Mucosa of descending colon (tissue), 3 donors: ENCODE data around the gene SSH2. TPM values are rescaled to one million over a fixed set of nuclear protein-coding genes. Genes with fewer than 3 reads are reported as not detected.

Experiments used
- ATAC-seq: fragments of 200-7000 bp; cut with Tn5 transposase; one replicate; pipeline ENCODE4 v1.9.1; 2020; ENCODE audit warnings: mild to moderate bottlenecking, moderate library complexity
- DNase-seq, 3 donors: peaks; one replicate each; pipeline ENCODE4 v3.0.0-alpha.2; 2020
- H3K36me3 ChIP-seq: fragments of 200-600 bp; one replicate; pipeline ENCODE4 v1.8.0; 2021; ENCODE audit warnings: low read depth, mild to moderate bottlenecking
- H3K4me1 ChIP-seq: fragments of 200-600 bp; one replicate; pipeline ENCODE4 v1.8.0; 2021; ENCODE audit warnings: low read depth, mild to moderate bottlenecking
- H3K4me3 ChIP-seq: fragments of 200-600 bp; one replicate; pipeline ENCODE4 v1.8.0; 2021; ENCODE audit warnings: mild to moderate bottlenecking
- H3K9me3 ChIP-seq: fragments of 200-600 bp; one replicate; pipeline ENCODE4 v1.8.0; 2021; ENCODE audit warnings: mild to moderate bottlenecking
- intact Hi-C, 2 donors: fragments of 100-400 bp; cut with DNase I in 1 of 2; cut with micrococcal nuclease in 1 of 2; formaldehyde crosslinking; loops; one replicate each; pipeline versions ENCODE4 v1.11.0 to v1.11.1; 2022; cut with DNase I, micrococcal nuclease
- total RNA-seq, 3 donors: library from RNA; stranded (reverse); fragmentation: NEBNext Ultra II Directional in 2 of 3; extraction: Animal tissue kit (Norgen Biotek cat#: 25700) in 2 of 3; gene quantifications; one replicate each; pipeline versions ENCODE4 v1.2.1 to v1.2.4, GENCODE V29; 2021 to 2023
- TF ChIP-seq, protein P1 (sequence below): fragments of 200-600 bp; IDR thresholded peaks from one replicate; pipeline ENCODE4 v1.8.0; 2022; ENCODE audit warnings: antibody characterized with exemption, mild to moderate bottlenecking
- donor health status: DM: no; HTN: no; CAD: no; lungs with moderate emphysema.
- donor health status: DM: no; HTN: no; CAD: no.
- donor health status: DM: no; HTN: yes; CAD: no.

The SSH2 gene
- total RNA-seq, 3 donors from 2014 or later, result 32.1 to 47.8 (median 40.8) TPM

DNA sequence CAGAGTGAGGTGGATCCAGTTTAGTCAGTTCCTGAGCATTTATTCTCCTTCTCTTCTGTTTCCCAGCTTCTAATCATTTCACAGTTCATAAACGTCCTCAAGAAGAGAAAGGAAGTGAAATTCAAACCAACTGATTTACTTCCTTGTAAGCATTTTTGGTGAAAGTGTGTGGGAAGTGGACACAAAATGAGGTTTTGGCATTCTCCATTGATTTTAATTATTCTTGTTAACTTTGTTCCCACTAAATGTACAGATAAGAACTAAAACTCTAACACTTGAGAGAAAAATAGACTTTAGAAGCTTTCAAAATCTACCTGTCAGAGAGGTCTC, 264.6 kb downstream of the SSH2 start:
- TF ChIP-seq, protein P1, sequence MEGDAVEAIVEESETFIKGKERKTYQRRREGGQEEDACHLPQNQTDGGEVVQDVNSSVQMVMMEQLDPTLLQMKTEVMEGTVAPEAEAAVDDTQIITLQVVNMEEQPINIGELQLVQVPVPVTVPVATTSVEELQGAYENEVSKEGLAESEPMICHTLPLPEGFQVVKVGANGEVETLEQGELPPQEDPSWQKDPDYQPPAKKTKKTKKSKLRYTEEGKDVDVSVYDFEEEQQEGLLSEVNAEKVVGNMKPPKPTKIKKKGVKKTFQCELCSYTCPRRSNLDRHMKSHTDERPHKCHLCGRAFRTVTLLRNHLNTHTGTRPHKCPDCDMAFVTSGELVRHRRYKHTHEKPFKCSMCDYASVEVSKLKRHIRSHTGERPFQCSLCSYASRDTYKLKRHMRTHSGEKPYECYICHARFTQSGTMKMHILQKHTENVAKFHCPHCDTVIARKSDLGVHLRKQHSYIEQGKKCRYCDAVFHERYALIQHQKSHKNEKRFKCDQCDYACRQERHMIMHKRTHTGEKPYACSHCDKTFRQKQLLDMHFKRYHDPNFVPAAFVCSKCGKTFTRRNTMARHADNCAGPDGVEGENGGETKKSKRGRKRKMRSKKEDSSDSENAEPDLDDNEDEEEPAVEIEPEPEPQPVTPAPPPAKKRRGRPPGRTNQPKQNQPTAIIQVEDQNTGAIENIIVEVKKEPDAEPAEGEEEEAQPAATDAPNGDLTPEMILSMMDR, result no peak
- no peak overlapping the region for H3K4me3 ChIP-seq

DNA sequence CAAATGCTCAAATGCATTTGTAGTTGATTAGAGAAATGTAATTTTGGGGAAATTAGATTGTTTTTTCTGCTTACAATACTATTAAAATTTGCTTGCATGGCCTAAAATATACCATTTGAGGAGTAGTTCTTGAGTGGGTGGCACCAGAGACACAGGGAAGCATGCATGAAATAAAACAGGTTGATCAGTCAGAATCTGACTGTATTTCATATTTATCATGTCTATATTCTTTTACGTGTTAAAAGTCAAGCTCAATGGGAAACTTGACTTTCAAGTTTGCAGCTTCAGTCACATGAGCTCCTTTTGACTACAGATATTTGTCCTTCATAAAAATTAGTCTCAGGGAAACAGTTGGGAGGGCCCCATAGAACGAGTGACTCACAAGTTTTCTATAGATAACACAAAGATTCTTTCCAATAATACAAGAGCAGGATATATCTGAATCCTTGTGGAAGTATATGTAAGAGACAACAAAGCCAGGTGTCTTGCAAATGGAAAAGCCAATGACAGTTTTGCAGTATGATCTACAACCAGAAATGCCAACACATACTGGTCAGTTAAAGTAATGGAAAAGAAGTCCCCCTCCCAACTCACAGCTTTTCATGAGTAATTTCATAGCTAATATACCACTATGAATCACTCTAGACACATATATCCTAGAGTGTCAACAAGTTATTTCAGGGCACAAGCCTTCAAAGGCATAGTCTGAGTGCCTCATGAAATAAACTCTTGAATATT, 265.1 kb downstream of the SSH2 start:
- H3K9me3 ChIP-seq, result no peaks in the 10 kb centered on the region
- no peak overlapping the region for H3K4me3 ChIP-seq
- peak; percentile 69 for ATAC-seq
- H3K4me1 ChIP-seq, result no peaks in the 10 kb centered on the region
- no peaks in the 10 kb centered on the region for H3K36me3 ChIP-seq
- DNase-seq, result no peak
- TF ChIP-seq, protein P1, result no peak
- intact Hi-C loops, result no loop called here

More for the DNA sequence above, 264.6 kb downstream of the SSH2 start:
- DNase-seq (no peak), ATAC-seq (no peak)
- intact Hi-C loops, result no loop called here
- Histone ChIP-seq H3K36me3 (no peaks in the 10 kb centered on the region), H3K4me1 (no peaks in the 10 kb centered on the region), H3K9me3 (no peaks in the 10 kb centered on the region)

DNA sequence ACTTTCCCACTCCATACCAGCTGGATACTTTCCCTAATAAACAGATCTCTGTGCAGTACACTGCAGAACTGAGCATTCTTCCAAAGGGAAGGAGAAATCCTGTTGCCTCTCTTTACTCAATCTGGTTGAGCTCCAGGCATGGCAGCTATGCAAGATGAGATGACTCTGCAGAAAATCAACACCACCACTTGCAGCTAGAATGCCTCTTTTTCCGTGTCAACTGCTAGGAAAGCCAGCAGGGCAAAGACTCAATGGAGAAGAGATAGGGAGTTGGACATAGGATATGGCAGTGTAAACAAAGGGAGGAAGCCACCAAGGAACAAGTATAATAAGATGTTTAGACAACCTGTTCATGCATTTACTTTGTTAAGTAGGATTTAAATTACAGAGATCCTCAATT, 266.9 kb downstream of the SSH2 start:
- no peak for ATAC-seq

DNA sequence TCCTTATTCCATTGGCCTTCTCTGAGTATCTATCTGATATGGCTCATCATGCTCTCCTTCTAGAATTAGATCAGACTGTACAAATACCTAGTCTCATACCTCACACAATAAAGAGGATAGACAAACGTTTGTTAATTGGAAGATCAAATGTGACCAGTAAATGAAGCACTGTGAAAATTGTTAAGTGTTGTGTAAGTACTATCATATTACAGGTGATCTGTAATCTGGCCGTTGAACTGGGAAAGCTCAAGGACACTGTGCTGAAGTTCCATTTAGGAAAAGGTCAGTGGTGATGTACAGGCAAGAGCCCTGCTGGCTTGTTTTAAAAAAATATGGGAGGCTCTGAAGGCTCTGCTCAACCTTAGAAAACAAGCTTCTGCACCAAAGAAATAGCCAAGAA, 268.8 kb downstream of the SSH2 start:
- H3K4me1 ChIP-seq, result no peaks in the 10 kb centered on the region
- no peak for DNase-seq
- H3K36me3 ChIP-seq, result no peaks in the 10 kb centered on the region
- no peaks in the 10 kb centered on the region for H3K9me3 ChIP-seq
- ATAC-seq, result no peak
- H3K4me3 ChIP-seq, result no peak overlapping the region
- intact Hi-C loops, result no loop called here
- TF ChIP-seq, protein P1, result no peak

More for the DNA sequence above, 266.9 kb downstream of the SSH2 start:
- intact Hi-C loops, result no loop called here
- Histone ChIP-seq H3K4me1 (no peaks in the 10 kb centered on the region), H3K36me3 (no peaks in the 10 kb centered on the region), H3K9me3 (no peaks in the 10 kb centered on the region), H3K4me3 (no peak overlapping the region)
- TF ChIP-seq, protein P1, result no peak
- DNase-seq, result no peak

DNA sequence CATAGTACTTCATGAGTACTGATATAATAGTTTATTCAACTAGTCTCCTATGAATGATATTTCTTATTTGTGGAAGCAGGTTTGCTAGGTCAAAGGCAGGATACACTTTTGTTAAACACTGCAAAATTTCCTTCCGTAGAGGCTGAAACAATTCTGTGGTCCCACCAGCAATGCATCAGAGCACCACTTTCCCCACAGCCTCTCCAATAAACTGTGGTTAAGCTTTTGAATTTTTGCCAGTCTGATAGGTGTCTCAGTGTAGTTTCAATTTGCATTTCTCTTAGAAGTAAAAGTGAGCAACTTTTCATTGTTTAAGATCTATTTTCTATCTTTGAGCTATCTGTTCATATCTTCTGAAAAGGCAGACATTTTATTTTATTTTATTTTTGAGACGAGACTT, 270.9 kb downstream of the SSH2 start:
- no peak overlapping the region for H3K4me3 ChIP-seq
- no peaks in the 10 kb centered on the region for H3K4me1 ChIP-seq
- no peaks in the 10 kb centered on the region for H3K36me3 ChIP-seq
- TF ChIP-seq, protein P1, result no peak
- DNase-seq, result no peak
- ATAC-seq, result no peak
- no peaks in the 10 kb centered on the region for H3K9me3 ChIP-seq
- intact Hi-C loops, result no loop called here

DNA sequence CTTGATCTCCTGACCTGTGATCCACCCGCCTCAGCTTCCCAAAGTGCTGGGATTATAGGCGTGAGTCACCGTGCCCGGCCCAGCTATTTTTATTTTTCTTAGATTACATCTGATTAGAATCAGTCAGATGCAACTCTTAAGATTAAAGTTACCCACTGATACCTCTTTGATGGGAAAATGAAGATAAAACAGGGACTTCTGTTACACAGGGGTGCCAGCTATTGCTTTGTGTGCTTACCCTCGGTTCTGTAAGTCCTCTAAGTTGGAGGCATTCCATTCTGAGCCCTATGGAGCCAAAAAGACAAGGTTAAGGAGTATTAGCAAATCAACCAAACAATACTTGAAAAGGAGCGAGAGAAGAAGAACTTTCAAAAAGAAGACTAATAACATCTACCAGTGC, 274.7 kb downstream of the SSH2 start:
- H3K36me3 ChIP-seq, result peaks cover 4% of the 10 kb centered on the region
- H3K4me3 ChIP-seq, result no peak overlapping the region
- no peaks in the 10 kb centered on the region for H3K4me1 ChIP-seq
- TF ChIP-seq, protein P1, result no peak
- DNase-seq (no peak), ATAC-seq (no peak)
- intact Hi-C loops, result no loop called here
- H3K9me3 ChIP-seq, result no peaks in the 10 kb centered on the region
